Endothelial cell of umbilical vein (primary cell): Measurements from ENCODE around the gene NSMCE1.

Experiments used
- CTCF ChIP-seq, 2 donors: IDR thresholded peaks; 1 replicate in 1 of 2; 2 replicates in 1 of 2; pipeline ENCODE4 v1.5.1; 2011; ENCODE audit warnings: low read length in 2 of 2, mild to moderate bottlenecking in 2 of 2, moderate library complexity in 2 of 2, control low read depth in 1 of 2, inconsistent platforms in 1 of 2, low read depth in 1 of 2; ENCODE audit not compliant: insufficient read depth in 1 of 2; ENCODE audit errors: extremely low read depth in 1 of 2
- EZH2 ChIP-seq: IDR thresholded peaks from 2 replicates; pipeline ENCODE4 v1.6.1; 2012; ENCODE audit warnings: borderline replicate concordance, low read depth, mild to moderate bottlenecking, moderate library complexity, low read length, inconsistent platforms; ENCODE audit not compliant: severe bottlenecking
- JUN ChIP-seq: IDR thresholded peaks from 2 replicates; pipeline ENCODE4 v1.6.1; 2011; ENCODE audit warnings: borderline replicate concordance, low read depth; ENCODE audit not compliant: insufficient read length, insufficient read depth
- MAX ChIP-seq: IDR thresholded peaks from 2 replicates; pipeline ENCODE4 v1.6.1; 2011; ENCODE audit not compliant: insufficient read depth, insufficient read length
- MYC ChIP-seq: IDR thresholded peaks from one replicate; pipeline ENCODE4 v1.6.1; 2011; ENCODE audit warnings: mild to moderate bottlenecking, low read depth, low read length
- POLR2A ChIP-seq: IDR thresholded peaks from 2 replicates; pipeline ENCODE4 v1.6.1; 2012; ENCODE audit warnings: low read depth, mild to moderate bottlenecking, control low read depth, low read length
- POLR2AphosphoS5 ChIP-seq: IDR thresholded peaks from 2 replicates; pipeline ENCODE4 v1.6.1; 2012; ENCODE audit warnings: low read depth, mild to moderate bottlenecking, control low read depth, low read length, moderate library complexity; ENCODE audit not compliant: insufficient read depth

- TF ChIP-seq MAX (no peak), CTCF (IDR thresholded peaks at IDR 0.05; ENCODE audit: extremely low read depth in 1 of 2, insufficient read depth in 1 of 2, low read depth in 1 of 2, low read length in 2 of 2) (no peak), POLR2A (no peak), EZH2 (no peak), POLR2AphosphoS5 (no peak), JUN (no peak), MYC (no peak)
These were observed 18.7 kb upstream of the NSMCE1 start for GRCh38 chr16:27287051-27287811.
